ENCODE results near the gene HAGHL.

DNA sequence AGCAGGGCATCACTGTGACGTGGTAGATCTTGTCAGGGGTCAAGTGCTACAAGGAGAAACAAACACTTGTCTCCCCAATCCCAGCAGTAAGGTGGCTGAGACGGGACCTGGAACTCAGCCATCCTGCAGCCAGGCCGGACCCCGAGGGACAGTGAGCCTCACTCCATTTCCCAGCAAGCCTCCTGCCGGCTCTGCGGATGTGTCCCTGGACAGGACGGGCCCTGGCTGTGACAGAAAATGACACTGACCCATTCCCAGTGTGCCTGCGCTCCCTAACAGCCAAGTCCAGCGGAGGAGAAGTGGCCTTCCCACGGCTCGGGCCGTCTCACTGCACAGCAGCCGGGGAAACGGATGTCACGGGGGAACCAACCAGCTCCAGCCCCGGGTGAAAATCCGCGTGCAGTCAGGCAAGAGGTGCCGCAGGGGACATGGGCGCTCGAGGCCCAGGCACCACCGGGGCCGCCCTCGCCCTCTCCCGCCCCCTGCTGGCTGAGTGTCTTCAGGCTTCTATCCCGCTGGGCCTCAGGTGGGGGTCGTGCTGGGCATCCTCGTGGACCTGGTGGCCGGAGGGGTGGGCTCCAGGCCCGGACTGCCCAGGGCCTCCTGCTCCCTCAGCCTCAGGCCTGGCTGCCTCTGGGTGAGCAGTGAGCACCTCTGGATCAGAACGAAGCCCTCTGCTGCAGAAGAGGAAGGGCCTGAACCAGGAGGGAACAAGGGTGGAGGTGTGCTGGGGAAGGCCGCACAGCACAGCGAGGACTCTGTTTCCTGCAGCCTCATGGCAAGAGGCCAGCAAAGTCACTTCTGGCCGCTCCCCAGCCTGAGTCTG is 6.7 kb downstream of the HAGHL start:
- TF ChIP-seq, protein P1, sequence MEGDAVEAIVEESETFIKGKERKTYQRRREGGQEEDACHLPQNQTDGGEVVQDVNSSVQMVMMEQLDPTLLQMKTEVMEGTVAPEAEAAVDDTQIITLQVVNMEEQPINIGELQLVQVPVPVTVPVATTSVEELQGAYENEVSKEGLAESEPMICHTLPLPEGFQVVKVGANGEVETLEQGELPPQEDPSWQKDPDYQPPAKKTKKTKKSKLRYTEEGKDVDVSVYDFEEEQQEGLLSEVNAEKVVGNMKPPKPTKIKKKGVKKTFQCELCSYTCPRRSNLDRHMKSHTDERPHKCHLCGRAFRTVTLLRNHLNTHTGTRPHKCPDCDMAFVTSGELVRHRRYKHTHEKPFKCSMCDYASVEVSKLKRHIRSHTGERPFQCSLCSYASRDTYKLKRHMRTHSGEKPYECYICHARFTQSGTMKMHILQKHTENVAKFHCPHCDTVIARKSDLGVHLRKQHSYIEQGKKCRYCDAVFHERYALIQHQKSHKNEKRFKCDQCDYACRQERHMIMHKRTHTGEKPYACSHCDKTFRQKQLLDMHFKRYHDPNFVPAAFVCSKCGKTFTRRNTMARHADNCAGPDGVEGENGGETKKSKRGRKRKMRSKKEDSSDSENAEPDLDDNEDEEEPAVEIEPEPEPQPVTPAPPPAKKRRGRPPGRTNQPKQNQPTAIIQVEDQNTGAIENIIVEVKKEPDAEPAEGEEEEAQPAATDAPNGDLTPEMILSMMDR (IDR thresholded peaks at IDR 0.05), result no peak
- no peak for TF ChIP-seq POLR2A (IDR thresholded peaks at IDR 0.05)
